ENCODE data around the gene FOXO3.

Gene FOXO3

DNA sequence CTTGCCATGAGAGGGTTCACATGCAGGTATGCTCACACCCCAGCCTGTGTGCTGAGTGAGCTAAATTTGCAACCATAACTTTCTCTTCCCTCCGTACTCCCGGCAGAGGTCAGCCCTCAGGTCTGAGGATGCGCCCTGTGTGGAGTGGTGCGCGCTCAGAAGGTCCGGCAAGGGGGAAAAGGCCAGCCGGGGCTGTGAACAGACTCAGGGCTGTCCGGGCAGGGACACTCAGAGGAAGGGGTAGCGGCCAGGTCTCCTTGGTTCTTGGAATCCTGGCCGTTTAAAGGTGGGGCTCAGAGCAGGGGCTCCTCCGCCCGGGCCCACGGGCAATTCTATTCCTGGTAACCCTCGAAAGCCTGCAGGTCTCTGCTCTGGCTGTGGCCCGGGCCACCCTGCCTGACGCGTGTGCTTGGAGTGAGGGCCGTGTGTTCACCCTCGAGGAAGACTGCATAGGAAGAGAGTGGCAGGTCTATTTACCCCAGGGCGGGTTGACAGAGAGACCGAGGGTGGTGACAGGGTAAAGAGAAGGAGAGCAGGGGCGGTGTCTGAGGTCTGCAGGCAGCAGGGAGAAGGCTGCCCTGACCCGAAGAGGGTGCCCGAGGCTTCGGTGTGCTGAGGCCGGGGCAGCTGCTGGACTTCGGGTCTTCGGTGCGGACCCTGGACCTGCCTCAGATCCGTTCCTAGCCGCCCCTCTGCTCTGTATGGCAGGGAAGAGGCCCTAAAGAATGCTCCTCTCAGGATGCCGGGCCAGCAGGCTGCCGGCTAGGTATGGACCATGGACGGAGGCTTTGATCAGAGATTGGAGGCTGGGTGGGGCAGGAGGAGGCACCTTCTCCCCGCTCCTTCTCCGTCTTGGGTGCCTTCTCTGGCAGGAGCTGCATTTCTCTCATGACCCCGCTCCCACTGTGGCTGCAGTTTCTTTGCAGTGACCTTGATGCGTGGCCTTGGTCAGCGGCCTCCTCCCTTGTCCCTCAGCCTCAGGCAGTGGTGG lies 156.4 kb downstream of the FOXO3 start:
- no peak for DNase-seq

DNA sequence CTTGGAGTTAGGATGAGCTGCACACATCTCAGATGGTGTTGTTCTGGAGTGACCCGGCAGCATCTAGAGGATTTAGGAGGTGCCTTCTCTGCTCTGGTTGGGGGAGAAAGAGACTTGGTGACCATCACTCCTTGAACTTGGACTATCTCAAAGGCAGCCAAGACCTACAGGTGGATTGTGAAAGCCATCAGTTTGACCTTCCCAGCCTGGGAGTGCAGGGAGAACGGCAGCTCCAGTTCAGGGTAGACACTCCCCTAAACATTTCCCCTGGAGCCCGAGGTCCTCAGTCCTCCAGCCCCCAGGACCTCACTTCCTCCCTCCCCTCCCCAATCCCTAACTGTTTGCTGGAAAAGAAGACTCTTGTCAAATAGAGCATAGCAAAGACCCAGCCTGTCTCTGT lies 158.8 kb downstream of the FOXO3 start:
- no peak for DNase-seq

GRCh38 chr6:108720827-108721226 lies 160.1 kb downstream of the FOXO3 start:
- no peak for DNase-seq

GRCh38 chr6:108721286-108721685 lies 160.6 kb downstream of the FOXO3 start:
- no peak for DNase-seq

GRCh38 chr6:108723594-108723993 lies 162.9 kb downstream of the FOXO3 start:
- no peak for DNase-seq

GRCh38 chr6:108726726-108727339 lies 166.1 kb downstream of the FOXO3 start:
- DNase-seq = no peak

DNA sequence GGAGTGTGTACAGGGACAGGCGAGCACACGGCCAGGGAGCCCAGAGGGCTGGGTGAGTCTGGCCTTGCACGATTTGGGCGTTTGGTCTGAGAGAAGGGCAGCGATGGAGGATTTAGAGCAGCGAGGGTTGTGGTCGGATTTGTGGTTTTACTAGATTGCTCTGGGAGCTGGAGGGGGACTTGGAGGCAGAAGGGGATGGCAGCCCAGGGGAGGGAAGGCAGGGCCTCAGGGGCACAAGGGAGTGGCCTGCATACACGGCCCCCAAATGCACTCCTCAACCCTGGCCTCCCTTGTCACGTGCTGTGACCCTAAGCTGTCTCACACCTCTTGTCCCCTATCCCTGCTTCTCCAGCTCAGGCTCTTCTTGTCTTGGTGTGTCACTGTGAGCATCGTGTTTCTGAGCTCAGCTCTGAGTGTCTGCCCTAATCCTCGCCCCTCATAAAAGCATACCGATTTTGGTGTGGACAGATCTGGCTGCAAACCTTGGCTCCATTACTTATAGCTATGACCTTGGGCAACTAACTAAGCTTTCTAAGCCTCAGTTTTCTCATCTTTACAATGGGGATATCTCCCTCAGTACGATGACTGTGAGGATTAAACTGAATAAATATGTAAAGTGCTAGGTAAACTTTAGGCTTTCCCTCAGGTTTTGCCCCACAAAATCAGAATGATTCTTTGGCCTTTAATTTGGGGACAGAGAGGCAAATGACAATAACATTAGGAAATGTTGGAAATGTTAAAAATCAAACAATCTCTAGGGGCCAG lies 167.4 kb downstream of the FOXO3 start:
- DNase-seq = no peak

DNA sequence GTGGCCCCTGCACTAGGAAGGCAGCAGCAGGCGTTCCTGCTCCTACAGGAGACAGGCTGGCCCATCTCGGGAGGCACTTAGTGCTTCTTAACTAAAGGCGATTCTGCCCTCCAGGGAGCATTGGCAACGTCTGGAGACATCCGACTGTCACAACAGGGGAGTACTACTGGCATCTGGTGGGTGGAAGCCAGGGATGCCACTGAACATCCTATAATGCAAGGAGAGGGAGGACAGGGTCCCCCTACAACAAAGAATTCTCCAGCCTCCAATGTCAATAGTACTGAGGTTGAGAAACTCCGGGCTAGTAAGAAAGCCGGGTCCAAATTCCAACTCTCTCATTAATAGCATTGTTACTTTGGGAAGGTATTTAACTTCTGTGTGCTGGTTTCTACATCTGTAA lies 168.1 kb downstream of the FOXO3 start:
- DNase-seq = no peak

- DNase-seq = no peak
Measured at GRCh38 chr6:108730635-108731515, 170.2 kb downstream of the FOXO3 start.

GRCh38 chr6:108732091-108732870 lies 171.6 kb downstream of the FOXO3 start:
- DNase-seq = no peak

DNA sequence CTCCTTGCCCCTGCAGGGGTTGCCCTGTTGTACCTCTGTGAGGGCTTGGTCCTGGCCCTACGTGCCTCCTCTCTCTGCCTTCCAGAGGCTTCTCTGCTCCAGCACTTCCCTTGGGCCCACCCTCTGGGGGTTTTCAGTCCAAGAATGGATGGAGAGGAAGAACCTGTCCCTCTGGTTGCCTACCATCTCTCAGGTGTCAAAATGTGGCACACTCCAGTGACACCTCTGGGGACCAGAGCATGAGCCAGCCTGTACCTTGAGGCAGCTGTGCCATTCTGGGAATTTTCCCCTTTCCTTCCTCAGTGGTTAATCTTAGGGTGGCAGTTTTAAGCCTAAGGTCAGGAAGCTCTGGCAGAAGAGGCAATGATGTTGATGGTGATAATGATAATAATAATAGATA lies 172.3 kb downstream of the FOXO3 start:
- no peak for DNase-seq

GRCh38 chr6:108733706-108734265 lies 173.1 kb downstream of the FOXO3 start:
- no peak for DNase-seq

Data from CD4-positive, alpha-beta T cell treated with Interleukin-6 for 4 hours (primary cell).